Activated CD8-positive, alpha-beta memory T cell treated with anti-CD3 and anti-CD28 coated beads, Interleukin-2, amount 50 U/mL, for 48 hours (primary cell): Measurements from ENCODE around the gene ZNF236.

Experiments used
- DNase-seq: peaks from one replicate; pipeline ENCODE4 v3.0.0-alpha.2; 2020

ZNF236 gene

DNA sequence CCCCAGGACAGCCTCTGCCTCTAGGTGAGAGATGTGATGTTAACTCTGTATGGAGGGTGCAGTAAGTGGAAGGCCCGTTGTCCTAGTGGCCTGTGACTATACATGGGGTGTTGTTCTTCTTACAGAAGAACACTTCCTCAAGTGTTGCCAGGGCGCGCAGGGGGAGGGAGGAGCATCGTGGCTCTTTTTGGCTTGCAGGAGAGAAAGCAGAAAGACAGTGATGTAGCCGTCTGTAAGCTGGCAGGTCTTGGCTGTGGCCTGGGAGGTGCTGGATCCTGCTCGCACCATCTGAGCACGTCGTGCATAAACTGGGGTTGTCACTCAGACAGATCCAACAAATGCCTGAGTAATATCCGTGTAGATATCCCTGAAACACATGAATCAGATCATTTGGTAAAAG lies 44.3 kb downstream of the ZNF236 start:
- DNase-seq: no peak

DNA sequence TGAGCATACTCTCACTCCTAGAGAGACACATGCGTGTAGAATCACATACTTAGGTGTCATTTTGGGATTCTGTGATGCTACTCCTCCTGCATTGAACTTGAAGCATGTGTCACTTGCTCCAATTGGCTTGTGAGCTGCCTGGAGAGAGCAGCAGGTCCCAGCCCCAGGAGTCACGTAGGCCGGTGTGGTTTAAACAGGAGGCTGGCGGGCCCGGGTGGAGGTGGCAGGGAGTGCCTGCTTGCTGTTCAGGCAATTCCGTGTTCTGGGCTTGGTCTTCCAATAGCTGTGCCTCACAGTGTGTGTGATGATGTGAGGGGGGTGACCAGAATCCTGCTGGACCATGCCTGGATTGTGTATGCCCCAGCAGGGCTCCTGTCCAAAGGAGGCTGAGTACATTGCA lies 51.0 kb downstream of the ZNF236 start:
- no peak for DNase-seq

DNA sequence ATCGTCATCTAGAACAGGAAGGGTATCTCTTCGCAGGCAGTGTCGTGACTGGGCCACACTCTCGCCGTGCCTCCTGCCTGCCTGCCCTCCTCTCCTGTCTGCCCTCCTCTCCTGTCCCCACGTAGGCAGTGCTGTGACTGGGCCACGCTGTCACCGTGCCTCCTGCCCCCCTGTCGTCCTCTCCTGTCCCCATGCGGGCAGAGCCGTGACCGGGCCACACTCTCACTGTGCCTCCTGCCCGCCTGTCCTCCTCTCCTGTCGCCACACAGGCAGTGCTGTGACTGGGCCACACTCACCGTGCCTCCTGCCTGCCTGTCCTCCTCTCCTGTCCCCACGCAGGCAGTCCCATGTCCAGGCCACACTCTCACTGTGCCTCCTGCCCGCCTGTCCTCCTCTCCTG lies 51.4 kb downstream of the ZNF236 start:
- DNase-seq: no peak

DNA sequence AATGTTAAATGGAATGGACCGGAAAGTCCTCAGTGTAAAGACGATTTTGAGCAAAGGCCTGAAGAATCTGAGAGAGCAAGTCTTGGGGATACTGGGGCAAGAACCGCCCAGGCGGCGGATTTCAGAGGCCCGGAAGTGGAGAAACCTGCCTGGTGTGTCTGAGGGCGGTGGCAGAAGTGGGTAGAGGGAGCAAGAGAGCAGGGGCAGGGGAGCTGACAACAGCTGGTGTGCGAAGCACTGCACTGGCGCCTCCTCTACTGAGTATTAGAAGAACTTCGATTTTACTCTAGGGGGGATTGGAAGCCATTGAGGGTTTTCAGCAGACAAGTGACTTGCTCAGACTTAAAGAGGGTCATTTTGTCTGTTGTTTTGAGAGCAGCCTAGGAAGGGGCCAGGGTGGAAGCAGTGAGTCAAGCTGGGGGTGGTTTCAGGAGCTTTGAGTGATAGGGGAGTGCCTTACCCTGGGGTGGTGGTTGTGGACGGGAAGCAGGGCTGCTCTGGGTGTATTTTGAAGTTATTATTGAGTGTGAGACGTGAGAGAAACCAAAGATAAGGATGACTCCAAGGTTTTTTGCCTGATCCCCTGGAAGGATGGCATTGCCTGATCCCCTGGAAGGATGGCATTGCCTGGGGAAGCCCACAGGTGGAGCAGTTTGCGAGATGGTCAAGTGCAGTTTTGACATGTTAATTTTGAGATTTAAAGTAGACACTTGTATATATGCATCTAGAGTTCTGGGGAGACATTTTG lies 52.5 kb downstream of the ZNF236 start:
- no peak for DNase-seq

DNA sequence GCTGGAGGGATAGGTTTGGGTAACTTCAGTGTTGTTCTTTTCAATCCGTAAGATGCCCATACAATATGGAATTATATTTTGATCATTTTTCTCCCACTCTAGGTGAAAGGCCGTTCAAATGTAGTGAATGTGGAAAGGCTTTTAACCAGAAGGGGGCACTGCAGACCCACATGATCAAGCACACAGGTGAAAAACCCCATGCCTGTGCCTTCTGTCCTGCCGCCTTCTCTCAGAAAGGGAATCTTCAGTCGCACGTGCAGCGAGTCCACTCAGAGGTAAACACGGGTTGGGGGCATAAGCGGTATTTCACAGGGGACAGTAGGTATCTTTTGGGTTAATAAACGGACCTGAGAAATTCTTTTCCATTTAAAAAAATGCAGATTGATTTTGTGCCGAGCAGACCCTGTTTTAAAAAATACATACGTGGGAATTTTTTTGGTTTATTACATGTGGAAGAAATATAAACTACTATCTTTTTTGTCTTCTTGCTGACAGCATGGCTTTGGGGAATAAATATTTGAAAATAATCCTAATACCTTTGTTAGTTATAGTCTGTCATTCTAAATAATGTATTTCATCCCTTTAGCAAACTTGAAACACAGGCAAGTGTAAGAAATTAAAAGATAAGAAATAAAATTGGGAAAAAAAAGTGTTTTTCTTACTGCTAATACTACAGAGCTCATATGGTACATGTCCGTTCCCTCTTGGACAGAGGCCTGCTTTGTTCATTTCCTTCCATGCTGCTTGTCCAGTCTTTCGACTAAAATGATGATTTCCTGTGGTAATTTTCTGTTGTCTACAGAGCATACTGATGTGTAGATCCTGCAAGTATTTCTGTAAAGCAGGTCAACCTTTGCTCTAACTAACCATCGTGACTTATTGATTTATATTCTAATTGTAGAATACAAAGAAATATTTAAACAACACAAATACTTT lies 53.3 kb downstream of the ZNF236 start:
- DNase-seq: no peak

DNA sequence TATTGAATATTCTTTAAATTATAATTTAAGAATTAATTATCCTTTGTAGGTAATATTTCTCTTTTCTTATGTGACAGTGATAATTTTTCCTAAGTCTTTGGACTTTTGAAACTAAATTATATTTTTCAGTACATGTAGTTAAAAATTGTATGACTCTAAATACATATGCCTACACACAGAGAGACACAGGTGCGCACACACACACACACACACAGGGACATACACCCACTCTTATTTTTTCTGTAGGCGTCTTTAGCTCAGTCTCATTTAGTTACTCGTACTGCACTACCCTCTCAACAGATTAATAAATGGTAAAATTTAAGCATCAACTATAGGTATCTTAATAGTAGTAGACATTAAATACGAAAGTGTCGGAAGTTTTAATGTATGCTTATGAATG lies 56.1 kb downstream of the ZNF236 start:
- DNase-seq: no peak

DNA sequence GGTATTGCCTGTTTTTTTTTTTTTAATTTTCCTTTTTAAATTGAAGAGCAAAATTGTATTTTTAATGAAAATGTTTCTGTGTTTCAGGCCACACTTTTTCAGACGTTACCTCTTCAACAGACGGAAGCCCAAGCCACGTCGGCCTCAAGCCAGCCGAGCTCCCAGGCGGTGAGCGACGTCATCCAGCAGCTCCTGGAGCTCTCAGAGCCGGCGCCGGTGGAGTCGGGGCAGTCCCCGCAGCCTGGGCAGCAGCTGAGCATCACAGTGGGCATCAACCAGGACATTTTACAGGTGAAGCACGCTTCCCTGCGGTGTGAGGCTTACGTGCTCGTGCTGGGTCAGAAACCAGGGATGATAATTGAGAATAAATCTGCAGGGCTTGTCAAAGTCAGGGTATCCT lies 57.7 kb downstream of the ZNF236 start:
- no peak for DNase-seq

DNA sequence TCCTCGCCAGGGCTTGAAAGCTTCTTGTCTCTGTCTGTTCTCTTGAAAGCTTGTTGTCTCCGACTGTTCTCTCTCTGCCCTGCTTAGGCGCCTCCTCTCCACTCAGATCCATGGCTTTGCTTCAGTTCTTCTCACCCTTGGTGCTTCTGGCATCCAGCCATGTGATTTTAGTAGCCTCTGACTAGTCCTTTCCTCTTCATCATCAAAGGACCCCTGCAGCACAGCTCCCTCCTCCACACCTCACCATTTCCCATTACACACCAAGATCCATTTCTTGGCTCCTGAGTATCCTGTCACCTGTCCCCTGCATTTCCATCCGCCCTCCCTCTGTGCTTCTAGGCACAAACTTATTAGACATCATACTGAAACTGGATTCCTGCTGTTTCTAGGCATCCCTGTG lies 59.4 kb downstream of the ZNF236 start:
- no peak for DNase-seq

DNA sequence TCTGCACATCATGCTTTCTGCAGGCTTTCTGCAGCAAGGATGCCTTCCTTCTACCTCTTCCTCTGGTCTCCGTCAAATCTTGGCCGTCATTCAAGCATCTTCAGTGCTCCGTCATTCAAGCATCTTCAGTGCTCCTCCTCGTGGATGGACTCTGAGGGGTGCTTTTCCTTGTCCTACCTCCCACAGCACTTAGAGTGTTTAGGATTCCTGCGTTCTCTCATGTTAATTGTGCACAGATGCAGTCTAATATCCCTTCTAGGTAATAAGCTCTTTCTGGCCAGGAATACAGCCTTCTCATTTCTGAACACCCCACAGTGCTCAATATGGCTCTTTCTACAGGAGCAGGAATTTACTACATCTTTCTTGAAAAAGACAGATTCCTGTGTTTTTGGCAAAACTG lies 59.8 kb downstream of the ZNF236 start:
- no peak for DNase-seq

DNA sequence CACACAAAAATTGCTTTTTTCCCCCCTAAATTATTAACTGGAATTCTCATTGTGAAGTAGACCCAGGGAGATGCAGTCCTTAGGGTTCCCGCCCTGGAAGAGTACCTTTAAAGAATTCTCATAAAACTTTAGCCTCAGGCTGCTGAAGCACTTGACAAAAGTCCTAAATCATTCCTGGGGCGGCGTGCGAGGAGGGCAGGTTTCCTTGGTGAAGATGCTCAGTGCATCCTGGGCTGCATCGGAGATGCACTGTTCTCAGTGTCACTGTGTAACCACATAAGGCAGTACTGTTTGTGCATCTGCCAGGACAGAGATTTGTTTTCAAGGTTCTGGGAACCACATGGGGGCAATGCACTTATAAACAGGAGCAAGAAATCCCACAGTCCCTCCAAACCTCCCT lies 62.6 kb downstream of the ZNF236 start:
- DNase-seq: no peak

DNA sequence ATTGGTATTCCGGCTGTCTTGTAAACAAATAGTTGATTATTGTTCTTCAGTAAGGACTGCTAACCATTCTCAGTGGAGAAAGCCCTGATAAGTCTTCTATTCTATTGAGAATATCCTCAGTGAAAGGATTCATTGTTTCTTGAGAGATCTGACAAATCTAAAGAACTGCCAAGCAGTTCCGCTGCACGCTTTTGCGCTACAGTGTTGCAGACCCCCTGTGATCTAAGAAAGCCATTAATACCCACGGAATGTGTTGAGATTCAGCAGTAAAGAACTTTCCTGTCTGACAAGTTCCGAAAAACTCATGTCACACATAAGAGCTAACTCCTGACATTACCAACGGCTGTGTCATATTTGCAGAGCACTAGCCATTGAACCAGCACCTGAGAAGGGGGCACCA lies 63.8 kb downstream of the ZNF236 start:
- DNase-seq: no peak

DNA sequence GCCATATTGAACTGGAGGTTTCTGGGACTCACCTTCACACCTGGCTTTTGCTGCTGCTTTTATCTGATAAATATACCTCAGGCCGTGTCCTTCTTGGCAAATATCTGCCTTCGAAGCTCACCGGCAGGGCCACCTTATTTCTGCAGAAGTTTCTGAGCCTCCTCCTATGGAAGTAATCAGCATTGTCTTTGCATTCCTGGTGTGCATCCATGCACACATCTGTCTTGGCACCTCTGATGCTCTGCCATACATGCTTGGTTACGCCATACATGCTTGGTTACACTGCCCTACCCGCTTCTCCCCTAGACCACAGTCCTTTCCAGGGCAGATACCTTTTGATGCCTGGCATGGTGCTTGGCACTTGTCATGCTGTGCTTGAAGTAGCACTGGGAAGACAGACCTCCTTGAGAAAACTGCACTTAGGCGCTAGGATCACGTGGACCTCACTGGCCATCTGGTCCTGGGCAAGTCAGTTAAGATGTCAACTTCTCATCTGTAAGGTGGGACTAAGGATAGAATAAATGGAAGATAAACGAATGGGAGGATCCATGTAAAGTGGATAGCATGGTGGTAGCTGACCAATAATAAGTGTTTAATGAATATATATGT lies 66.8 kb downstream of the ZNF236 start:
- DNase-seq: no peak

DNA sequence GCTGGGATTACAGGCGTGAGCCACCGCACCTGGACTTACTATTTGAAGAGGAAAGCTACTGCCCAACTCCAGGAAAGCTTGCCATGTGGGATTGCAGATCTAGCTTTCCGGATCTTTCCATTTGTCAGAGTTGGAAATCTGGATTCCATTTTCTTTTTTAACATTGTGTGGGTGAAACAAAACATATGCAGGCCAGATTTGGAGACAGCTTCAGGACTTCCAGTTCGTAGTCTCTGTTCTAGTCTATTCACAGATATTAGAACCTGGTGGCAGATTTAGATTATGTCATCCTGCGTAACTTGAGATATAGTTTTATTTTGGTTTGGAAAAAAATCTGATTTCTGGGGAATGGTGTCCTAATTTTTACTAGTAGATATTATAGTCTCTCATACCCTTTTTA lies 70.5 kb downstream of the ZNF236 start:
- no peak for DNase-seq

DNA sequence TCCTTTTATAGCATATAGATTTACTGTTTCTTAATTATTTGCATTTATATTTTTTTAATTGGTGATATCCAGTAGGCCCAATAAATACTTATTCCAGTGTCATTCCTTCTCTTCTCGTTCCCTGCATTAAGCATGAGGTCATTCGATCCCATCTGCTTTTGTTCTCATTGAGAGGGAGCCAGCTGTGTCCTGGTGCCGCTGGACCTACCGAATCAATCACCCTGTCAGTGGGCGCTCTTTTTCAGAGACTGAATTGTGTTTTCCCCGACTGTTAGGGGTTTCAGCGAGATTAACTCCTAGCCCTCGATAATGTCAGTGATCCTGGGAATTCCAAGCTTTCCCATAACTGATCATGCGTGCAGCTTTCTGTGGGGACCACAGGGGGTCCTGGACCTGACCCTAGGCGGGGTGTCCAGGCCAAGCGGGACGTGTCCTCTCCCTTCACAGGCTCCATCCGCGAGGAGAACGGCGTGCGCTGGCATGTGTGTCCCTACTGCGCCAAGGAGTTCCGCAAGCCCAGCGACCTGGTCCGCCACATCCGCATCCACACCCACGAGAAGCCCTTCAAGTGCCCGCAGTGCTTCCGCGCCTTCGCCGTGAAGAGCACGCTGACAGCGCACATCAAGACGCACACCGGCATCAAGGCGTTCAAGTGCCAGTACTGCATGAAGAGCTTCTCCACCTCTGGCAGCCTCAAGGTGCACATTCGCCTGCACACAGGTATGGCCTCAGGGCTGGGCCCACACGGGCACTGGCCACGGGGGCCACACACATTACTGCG lies 72.4 kb downstream of the ZNF236 start:
- no peak for DNase-seq

DNA sequence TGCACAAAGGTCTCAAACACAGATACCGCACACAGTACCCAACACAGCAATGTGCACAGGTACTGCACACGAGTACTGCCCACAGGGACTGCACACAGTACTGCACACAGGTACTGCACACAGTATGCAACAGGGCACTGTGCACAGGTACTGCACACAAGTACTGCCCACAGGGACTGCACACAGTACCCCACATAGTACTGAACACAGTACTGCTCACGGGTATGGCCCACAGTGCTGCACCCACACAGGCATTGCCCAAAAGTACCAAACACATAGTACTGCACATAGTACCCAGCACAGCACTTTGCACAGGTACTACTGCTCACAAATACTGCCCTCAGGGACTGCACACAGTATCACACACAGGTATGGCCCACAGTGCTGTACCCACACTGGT lies 73.1 kb downstream of the ZNF236 start:
- DNase-seq: no peak

DNA sequence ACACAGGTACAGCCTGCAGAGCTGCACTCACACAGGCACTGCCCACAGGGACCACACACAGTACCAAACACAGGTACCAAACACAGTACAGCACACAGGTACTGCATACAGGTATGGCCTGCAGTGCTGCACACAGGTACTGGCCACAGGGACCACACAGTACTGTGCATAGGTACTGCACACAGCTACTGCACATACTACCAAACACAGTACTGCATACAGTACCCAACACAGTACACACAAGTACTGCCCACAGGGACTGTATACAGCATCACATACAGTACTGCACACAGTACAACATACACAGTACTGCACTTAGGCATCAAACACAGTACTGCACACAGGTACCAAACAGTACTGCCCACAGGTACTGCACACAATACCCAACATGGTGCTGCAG lies 74.3 kb downstream of the ZNF236 start:
- DNase-seq: no peak

DNA sequence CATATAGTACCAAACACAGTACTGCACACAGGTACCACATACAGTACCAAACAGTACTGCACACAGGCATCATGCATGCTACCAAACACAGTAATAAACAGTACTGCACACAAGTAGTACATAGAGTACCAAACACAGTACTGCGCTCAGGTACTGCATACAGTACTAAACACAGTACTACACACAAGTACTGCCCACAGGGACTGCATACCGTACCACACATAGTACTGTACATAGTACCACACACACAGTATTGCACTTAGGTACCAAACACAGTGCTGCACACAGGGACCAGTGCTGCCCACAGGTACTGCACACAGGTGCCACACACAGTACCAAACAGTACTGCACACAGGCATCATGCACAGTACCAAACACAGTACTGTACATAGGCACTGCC lies 74.9 kb downstream of the ZNF236 start:
- DNase-seq: no peak

DNA sequence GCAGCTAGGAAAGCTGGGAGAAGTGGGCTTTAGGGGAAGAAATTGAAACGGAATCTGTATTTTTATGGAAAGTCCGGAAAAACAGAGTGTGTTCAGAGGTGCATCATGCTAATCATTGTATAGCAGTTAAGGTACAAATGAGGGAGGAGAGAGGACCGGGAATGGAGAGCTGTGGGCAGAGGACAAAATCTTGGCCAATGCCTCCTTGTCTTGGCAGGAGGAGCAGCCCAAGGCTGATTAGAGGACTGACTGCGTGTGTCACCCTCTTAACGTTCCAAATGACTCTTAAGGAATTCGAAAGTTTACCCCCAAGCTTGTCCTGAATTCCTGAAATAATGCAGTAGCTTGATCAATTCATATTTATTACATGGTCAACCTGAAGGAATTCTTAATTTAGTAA lies 81.0 kb downstream of the ZNF236 start:
- no peak for DNase-seq

DNA sequence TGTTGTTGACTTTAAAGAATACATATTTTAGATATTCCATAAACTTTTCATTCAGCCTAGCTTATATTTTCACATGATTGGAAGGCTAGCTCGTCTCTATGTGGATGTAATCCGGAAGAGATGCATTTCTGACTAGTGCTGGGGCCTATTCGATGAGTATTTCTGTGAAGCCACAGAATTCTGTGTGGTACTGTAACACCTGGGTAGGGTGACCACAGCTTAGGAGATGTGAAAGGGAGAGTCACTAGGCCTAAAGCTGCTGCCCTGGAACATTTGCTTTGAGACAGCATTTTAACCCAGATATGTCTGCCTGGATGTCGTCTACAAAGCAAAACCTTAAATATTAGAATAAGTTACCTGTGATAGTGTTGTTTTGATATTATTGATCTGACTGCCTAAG lies 83.5 kb downstream of the ZNF236 start:
- DNase-seq: no peak

DNA sequence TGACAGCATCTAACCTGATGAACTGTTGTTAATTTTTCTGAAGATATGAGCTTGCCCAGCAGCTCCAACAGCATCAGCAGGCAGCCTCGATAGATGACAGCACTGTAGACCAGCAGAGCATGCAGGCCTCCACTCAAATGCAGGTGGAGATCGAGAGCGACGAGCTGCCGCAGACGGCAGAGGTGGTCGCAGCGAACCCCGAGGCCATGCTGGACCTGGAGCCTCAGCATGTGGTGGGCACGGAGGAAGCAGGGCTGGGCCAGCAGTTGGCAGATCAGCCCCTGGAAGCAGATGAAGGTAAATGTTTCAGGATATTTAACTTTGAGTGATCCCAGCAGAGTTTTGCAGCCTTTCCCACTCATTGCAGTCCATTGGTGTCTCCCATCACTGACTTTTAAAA lies 85.9 kb downstream of the ZNF236 start:
- DNase-seq: no peak

DNA sequence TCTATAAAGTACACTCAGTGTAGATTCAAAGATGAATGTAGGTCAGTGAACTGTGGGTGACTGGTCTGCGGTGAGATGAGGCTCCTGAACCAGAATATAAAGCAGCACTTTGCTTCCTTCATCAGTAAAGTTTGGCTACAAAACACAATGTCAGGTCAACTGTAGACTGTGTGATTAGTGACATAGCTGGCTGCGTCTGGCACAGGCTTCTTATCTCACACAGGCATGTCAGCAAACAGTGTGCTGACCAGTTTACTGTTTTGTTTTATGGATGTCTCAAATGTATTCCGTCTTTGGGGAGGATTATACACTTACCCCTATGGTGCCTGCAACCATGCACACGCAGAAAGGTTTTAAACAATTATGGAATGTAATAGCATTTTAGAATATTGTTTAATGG lies 87.1 kb downstream of the ZNF236 start:
- DNase-seq: no peak

DNA sequence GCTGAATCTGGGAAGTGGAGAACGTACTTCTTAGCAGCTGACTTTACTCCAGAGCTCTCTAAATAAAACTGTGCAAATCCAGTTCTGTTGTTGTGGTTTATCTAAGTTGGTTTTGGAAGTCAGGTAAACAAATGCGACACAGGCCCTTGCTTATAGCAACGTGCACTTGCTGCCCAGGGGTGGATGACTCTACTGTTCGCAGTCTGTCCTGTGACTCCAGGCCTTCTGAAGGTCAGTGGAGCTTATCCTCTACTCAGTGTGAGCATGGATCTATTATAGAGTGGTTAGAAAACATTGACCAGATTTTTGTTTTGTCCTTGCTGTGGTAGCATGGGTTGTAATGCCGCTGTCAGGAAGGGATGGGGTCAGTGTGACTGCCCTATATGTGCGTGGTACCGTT lies 89.1 kb downstream of the ZNF236 start:
- no peak for DNase-seq

DNA sequence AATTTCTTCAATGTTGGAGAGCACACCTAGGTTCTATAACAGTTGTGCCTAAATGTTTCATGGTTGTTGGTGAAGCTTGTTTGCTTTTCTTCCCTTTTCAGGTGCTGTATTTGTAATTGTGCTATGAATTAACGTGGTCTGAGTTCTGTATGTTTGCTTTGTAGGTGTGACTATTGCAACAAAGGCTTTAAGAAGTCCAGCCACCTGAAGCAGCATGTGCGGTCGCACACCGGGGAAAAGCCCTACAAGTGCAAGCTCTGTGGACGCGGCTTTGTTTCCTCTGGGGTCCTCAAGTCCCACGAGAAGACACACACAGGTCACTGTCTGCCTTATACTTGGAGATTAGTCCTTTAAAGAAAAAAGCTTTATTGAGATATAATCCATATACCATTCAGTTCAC lies 91.2 kb downstream of the ZNF236 start:
- no peak for DNase-seq
